IPS-18c (cell line): ENCODE data around the gene SLC4A5.

Experiments used
- H3K4me3 ChIP-seq: 2 replicates; pipeline ENCODE4 v1.7.0; 2013; ENCODE audit warnings: low read depth, mild to moderate bottlenecking, low read length, moderate library complexity; ENCODE audit not compliant: insufficient read depth
- H3K9me3 ChIP-seq: one replicate; pipeline ENCODE4 v1.6.1; 2013; ENCODE audit warnings: mild to moderate bottlenecking, low read length, moderate library complexity; ENCODE audit not compliant: control insufficient read depth, insufficient read depth

SLC4A5 gene

DNA sequence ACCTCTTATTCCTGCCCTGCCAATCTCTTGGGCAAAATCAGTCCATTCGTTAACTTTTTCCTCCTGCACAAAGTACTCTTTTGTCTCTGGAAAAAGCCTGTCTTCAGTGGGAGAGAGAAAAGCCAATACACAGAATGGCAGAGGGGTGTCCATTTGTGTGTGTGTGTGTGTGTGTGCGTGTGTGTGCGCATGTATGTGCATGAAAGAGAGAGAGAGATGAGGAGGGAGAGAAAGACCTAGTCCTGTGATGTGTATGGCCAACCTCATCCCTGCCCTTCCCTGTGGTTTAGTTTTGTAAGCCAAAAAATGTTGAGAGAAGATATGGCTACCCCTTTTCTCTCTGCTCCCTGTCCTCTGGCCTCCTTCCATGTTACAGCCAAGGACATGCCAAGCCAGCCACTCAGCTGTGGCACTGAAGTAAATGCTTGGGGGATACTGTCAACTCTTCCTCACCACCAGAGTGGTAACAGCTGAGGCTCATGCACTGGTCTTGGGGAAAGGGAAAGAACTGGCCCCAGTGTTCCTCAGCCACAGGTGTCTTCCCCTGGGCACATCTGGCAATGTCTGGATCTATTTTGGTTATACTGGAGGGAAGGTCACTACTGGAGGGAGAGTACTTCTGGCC lies 10.6 kb downstream of the SLC4A5 start:
- H3K4me3 ChIP-seq: no peak overlapping the region

DNA sequence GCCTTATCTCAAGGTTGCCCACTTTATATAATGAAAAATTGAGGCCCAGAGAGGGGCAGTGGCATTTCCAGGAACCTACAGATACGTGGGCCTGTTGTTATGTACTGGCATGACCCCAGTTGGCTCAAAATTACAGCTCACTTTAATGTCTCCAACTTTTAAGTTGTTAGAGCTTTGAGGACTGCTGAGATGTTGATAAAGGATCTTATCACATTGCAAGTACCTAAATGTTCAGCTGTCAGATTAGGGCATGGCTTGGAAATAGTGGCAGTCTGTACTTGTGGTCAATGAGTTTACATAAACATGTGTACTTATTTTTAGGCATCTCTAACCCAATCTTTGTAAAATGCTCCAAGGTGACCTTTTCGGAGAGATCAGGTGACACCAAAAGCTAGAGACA lies 14.6 kb downstream of the SLC4A5 start:
- Histone ChIP-seq H3K9me3 (no peaks in the 10 kb centered on the region), H3K4me3 (no peak overlapping the region)

More for the DNA sequence above, 10.6 kb downstream of the SLC4A5 start:
- no peaks in the 10 kb centered on the region for H3K9me3 ChIP-seq

DNA sequence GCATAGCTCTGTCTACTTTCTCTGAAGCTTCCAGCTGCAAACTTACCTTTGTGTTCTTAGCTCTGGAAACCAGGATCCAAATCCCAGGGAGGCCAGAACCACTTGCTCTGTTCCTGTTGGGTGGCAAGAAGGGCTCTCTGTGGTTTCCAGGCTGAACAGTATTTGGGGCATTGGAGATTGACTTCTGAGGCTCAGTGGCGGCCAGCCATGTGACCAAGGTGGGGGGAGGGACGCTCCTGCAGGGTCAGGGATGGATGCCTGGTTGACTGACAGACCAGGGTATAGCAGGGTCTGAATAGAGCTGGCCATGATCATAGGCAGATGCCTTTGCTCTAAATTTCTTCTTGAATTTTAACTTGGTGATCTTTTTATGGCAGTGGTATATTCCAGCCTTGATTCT lies 15.1 kb downstream of the SLC4A5 start:
- Histone ChIP-seq H3K9me3 (no peaks in the 10 kb centered on the region), H3K4me3 (no peak overlapping the region)

DNA sequence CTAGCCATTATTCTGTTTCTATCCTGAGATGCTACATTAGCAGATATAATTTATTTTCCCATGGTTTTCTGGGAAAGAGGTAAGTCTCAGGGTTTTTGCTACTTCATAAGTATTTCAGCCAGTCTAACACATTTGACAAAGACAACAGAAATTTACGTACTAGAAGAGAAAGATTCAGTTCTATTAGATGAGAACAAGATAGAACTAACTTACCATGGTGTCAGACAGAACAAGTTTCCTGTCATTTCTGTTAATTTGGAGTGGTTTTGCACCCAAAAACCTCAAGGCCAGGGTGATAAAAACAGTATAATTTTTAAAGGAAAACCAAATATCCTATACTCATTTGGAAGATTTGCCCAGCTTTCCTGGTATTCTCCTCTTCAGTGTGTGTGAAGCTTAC lies 15.6 kb downstream of the SLC4A5 start:
- H3K4me3 ChIP-seq: no peak overlapping the region
- H3K9me3 ChIP-seq: no peaks in the 10 kb centered on the region

DNA sequence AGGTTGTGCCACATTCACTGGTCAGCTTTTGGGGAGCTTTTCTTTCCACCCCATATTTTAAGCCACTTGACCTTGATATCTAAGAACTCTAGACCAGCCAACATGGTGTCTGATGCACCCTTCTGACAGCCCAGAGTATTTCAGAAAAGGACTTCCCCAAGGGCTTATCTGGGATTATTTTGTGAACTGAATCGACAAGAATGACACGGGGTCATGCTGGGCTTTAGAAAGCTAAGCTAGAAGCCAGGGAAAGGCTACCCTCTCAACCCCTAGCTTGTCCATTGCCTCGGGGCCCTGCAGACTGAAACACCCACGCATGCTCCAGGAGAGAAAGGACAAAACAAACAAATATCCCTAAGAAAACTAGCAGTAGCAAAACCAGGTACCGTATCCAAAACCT lies 16.0 kb downstream of the SLC4A5 start:
- Histone ChIP-seq H3K9me3 (no peaks in the 10 kb centered on the region), H3K4me3 (no peak overlapping the region)

DNA sequence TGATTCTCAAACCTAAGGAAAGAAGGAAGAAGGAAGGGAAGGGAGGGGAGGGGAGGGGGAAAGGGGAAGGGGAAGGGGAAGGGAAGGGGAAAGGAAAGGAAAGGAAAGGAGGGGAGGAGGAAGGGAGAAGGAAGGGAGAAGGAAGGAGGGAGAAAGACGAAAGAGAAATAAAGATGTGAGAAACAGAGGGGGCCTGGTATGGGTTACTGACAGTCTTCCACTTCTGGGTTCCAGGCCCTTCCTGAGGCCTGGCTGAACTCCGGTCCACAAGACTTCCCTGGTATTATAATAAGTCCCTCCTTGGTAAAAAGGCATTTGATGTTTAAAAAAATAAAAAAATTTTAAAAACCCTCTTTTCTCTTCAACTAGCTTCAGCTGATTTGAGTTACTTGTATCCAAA lies 17.4 kb downstream of the SLC4A5 start:
- H3K9me3 ChIP-seq: no peaks in the 10 kb centered on the region
- no peak overlapping the region for H3K4me3 ChIP-seq

DNA sequence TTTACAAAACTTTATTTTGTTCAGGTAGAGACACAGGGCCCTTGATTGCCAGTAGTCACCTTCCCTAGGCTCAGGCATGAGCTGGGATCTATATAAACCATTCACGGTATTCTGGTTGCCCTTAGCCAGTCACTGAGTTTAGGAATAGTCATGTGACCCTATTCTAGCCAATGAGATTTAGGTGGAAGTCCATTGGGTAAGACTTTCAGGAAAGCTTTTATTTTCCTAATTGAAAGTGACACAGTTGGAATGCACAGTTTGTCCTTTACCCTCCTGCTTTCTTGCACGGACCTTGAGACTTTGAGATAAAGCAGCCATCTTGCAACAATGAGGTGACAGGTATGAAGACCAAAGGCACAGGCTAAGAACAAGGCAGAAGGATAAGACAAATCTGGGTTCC lies 21.5 kb downstream of the SLC4A5 start:
- H3K4me3 ChIP-seq: no peak overlapping the region
- H3K9me3 ChIP-seq: no peaks in the 10 kb centered on the region

DNA sequence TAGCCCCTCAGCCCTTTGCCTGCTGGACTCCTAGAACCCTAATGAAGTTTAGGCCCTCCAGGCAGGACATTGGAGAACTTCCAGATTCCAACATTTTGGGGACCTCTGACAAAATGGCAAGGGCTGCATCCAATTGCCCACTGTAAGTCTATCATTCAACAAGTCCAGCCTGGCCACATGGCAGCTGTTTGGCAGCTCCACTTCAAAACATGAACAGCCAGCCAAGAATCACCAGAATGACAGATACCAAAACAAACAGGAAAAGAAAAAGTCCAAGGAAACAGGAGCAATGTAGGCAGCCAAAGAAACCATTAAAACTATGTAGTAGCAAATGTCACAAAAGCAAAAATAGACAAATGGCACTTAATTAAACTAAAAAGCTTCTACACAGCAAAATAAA lies 25.5 kb downstream of the SLC4A5 start:
- H3K9me3 ChIP-seq: no peaks in the 10 kb centered on the region
- no peak overlapping the region for H3K4me3 ChIP-seq

DNA sequence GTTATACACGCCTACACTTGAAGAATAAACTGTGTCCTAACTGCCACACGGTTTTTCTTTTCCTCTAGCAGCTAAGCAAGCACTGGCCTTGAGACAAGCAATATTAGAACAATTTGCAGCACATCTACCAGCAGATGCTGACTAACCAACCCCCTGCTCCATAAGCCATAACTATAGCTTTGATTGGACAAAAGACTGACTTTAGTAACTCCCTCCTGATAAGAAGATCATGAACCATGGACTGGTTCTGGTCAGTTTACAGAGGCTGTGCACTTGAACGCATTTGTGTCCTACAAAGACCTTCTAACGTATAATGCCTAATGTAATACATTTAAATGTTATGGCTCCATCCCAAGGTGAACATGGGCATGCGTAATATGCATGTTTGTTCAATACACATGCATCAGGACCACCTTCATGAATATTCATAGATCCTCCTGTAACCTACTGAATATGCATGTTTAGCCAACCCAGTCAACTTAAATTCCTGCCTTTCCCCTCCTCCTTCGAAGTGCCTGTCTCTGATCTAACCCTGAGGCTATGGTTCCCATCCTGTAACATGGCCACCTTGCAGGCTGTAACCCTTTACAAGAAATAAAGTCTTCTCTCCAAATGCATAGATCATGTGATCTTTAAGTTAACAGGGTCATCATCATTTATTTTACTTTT lies 26.5 kb downstream of the SLC4A5 start:
- no peaks in the 10 kb centered on the region for H3K9me3 ChIP-seq
- no peak overlapping the region for H3K4me3 ChIP-seq

DNA sequence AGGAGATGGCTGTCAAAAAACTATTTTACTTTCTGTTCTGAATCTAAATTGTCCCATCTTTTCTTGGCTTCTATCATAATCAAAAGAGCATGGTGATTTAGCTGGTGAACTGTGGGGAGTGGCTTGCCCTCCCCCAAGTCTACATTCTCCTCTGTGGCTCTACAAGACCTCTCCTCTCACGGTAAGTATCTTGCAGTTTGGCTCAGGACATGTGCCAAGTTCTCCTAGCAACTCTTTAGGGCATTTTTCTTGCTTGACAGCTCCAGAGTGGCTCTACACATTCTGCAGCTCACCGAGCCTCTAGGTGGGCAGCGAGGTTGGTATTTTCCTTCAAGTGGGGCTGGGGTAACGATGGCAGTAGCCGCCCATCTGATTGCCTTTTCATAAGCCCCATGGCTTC lies 29.1 kb downstream of the SLC4A5 start:
- H3K9me3 ChIP-seq: no peaks in the 10 kb centered on the region
- no peak overlapping the region for H3K4me3 ChIP-seq

DNA sequence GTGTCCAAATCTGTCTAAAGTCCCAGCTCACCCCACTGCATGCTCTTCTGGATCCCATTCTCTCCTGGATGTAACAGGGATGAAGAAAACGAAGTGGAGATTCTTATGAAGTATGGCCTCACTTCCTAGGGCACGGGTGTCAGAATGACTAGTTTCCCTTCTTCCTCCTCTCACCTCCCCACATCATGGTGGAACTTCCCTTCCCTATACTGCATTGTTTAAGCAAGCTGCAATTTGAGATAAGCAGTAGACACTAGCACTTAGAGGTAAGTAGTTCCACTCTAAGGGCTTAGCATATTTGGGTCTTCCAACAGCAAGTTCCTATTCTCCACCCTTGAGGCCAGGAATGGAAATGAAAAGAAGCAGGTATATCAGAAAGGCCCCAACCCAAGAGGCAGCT lies 29.7 kb downstream of the SLC4A5 start:
- no peaks in the 10 kb centered on the region for H3K9me3 ChIP-seq
- no peak overlapping the region for H3K4me3 ChIP-seq

DNA sequence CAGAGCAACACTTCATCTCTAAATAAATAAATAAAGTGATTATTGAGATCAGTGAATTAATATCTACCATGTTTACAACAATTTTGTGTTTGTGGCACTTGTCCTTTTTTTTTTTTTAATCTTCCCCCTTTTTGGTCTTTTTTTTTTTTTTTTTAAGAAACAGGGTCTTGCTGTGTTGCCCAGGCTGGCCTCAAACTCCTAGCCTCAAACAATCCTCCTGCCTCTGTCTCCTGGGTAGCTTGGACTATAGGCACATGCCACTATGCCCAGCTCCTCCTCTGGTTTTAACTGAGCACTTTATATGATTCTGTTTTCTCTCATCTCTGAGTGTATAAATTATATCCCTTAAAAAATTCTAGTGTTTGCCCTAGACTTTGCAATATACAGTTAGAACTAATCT lies 30.3 kb downstream of the SLC4A5 start:
- Histone ChIP-seq H3K4me3 (no peak overlapping the region), H3K9me3 (no peaks in the 10 kb centered on the region)

DNA sequence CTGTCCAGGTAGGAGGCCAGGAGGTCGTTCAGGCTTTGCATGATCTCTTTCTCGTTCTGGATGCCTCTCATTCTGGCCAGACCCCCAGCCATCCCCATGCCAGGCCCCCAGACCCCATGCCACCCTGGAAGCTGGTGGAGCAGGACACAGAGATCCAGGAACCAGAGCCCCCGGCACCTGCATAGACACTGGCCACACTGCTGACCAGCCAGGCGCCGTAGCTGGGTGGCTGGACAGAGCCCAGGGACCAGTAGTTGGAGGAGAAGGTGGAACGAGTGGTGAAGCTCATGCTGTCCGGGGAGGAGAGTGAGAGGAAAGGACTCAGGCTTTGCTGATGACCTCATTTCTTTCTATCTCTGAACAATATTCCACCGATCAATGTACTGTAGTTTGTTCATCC lies 35.5 kb downstream of the SLC4A5 start:
- Histone ChIP-seq H3K9me3 (no peaks in the 10 kb centered on the region), H3K4me3 (no peak overlapping the region)

DNA sequence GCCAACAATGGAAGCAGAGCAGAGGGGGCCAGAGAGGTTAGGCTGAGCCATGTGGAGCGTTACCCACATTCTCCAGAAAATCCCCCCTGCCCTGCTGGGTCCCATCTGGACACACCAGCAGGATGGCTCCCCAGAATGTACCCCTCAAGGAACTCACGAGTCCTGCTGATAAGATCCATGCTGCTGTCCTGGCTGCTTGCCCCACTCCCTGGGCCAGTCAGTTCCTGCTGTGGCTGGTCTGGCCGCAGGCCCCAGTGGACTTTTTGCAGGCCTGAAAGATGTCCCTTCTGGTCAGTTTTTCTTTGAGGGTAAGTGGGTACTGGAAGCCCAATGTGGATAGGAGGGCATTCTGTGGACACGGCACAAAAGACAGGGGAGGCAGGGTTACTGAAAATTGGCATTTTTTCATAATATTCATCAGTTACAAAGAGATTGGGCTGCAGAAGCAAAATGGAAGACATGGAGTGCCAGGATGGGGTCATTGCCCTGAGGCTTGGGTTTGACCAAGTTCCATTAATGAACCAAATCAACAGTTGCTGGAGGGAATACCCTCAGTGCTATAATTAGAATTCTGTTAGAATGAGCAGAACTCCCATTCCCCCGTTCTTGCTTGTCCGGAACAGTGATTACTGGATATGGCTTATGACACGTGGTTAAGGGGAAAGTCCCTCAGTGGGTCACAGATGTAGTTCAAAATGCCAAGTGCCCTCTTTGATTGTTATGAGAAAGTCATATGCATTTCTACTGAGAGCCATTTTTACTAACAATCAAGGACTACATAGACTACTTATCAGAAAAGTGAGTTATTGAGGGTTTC lies 38.7 kb downstream of the SLC4A5 start:
- Histone ChIP-seq H3K9me3 (no peaks in the 10 kb centered on the region), H3K4me3 (no peak overlapping the region)

DNA sequence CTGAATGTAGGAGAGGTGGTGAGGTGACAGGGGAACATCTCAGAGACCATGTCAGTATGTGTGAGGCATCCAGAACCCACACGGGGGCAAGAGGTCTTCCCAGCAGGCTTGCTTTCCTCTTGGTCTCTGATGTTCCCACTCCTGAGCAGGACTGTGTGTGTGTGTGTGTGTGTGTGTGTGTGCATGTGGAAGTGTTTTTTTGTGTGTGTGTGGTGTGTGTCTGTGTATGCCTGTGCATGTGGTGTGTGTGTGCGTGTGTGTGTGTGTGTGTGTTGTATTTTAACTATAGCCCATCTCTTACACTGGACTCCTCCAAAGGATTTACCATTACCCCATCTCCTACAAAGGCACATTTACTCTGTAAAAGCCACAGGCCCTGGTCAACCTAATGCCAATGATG lies 40.4 kb downstream of the SLC4A5 start:
- H3K9me3 ChIP-seq: no peaks in the 10 kb centered on the region
- H3K4me3 ChIP-seq: no peak overlapping the region

DNA sequence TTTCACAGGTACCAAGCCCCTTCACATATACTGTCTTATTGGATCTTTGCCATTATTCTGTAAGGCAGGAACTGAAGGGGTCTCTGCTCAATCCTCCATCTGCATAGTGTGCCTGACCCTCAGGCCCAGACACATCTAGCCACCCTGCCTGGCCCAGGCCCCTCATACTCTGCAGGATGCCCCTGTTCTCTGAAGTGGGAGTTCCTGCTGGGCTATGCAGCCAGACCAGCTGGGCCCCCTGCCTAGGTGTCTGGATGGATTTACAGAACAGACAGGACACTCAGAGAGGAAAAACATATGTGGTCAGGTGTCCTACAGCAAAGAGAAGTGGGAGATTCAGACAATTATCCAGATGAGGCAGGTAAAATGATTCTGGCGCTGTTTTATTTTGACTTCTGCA lies 42.0 kb downstream of the SLC4A5 start:
- H3K9me3 ChIP-seq: no peaks in the 10 kb centered on the region
- no peak overlapping the region for H3K4me3 ChIP-seq

DNA sequence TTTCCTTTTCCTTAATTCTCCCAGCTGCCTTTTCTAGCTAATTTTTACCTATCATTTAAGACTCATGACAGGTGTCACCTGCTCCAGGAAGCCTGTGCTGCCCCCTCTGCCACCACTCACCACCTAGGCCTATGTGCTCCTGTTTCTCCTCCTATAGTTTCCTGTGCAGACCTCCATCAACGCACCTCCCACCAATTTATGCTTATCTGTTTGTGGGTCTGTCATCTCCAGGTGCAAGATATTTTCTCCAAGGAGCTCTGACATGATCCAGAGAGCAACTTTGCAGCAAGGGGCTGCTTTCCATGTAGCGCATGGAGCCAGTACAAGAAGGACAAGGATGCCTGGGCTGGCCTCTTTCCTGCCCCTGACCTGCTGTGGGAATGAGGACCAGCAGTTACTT lies 42.7 kb downstream of the SLC4A5 start:
- H3K4me3 ChIP-seq: no peak overlapping the region
- no peaks in the 10 kb centered on the region for H3K9me3 ChIP-seq

DNA sequence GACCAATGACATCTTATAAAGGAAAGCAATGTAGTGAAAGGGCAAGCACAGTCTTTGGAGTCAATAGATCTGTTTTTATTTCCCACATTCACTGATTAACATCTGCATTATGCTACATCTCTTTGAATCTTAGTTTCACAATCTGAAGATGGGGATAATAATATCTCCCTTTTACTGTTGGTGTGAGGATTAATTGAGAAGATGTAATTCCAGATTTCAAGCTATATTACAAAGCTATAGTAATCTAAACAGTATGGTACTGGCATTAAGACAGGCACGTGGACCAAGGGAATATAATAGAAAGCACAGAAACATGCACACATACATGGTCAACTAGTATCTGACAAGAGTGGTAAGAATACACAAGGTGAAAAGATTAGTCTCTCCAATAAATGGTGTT lies 45.3 kb downstream of the SLC4A5 start:
- Histone ChIP-seq H3K4me3 (no peak overlapping the region), H3K9me3 (no peaks in the 10 kb centered on the region)
